Activated naive CD8-positive, alpha-beta T cell treated with anti-CD3 and anti-CD28 coated beads, Interleukin-2, amount 50 U/mL, for 16 hours (primary cell): ENCODE measurements around the gene COL15A1.
"Not testable (repeated sequence)": the region's sequence is repeated elsewhere in the genome, so short reads cannot be mapped to it uniquely, and the experiment has no call there.

Experiments
- DNase-seq: peaks from one replicate; pipeline ENCODE4 v3.0.0-alpha.2; 2020; ENCODE audit warnings: low read depth, low spot score

Gene COL15A1

DNA sequence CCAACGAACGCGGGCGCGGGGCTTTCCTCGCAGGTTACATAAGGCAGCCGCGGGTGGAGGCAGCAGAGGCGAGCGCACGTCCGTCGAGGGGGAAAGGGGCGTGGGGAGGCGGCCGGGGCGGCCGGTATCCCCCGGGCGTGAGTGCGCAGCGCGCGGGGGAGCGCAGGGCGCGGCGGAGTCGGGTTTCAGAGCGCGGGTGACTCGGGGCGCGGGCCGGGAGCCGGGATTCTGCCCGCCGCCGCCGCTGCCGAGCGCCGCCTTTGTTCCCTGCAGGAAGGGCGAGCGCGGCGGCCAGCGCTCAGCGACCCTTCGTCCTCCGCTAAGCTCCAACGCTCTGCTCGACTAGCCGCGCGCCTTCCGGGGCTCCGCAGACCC lies at the start of gene COL15A1:
Gene COL15A1, plus strand, starts transcription at position 226 of the 375 bp plus-strand sequence. CDS start 155 bp downstream, outside the sequence.
- DNase-seq = no peak

DNA sequence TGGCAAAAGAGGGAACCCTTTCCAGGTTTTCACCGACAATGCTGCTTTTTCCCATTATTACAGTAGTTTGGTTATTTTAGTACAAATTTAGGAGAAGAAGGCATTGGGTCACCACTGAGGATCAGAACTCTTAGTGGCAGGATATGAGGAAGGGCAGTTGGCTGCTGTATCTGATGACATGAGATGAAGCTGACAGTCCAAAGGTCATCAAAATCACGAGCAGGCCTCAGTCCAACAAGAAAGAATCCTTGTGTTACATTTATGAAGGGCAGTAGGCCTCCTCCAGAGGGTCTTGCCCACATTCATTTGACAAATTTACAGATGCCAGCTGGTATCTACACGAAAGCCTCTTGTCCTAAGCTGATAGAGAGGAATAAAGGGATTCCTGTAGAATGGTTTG lies 49.5 kb upstream of the COL15A1 start:
- no peak for DNase-seq

DNA sequence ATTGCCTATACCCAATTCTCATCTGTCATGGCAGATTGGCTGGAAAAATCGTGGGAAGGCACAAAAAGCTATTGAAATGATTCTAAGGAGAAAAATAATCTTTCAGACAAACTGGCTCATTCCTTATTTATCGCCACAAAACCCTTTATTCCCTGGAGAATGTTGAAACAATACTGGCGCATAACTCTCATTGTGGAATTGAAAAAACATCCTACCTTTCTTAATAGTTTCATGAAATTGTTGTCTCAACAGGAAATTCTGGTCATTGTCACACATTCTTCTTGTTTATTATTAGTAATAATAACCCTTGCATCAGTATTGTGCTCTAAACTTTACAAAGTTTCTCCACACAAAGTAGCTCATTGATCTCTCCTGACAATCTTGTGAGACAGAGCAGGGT lies 48.9 kb upstream of the COL15A1 start:
- no peak for DNase-seq

DNA sequence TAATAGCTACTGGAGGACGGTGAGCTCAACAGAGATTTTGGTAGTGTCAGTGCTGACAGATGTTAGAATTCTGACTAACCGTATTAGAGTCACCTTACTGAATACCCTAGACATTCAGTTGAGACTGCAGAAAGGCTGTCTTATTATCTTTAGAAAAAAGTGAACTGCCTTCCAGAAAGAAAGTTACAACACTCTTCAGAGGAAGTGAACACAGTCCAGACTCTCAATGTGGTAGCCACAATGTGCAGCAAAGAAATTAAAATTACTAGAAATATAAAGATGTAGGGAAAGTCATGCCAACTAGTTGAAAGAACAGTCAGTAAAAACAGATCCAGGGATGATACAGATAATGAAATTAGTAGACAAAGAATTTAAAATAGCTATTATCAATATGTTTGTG lies 47.1 kb upstream of the COL15A1 start:
- no peak for DNase-seq

- DNase-seq = no peak
These were observed 46.0 kb upstream of the COL15A1 start for GRCh38 chr9:98897745-98898144.

DNA sequence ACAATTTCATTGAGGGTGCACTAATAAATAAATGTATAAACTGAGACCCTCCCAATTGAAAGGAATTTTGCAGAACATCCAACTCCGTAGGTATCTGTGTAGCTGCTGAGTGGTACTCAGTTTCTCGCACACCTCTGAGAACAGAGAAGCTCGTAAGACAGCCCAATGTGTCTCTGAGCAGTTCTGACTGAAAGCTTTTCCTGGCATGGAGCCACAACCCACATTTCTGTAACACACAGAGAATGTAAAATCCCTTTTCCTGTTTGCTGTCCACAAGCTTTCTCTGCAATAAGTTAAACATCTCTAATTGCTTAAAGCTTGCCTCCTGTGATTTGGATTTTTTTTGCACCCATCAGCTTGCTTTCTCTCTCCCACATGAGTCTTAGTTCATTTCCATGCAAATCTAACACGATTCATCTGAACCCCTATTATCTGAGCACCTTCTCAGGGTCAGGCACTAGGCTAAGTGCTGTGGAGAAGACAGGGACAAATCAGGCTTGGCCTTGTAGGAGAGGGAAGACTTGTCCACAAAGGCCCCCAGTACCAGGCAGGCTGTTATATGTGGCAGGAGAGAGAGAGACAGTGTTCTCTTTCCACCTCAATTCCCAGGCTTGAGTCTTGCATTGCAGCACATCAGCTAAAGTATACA lies 44.2 kb upstream of the COL15A1 start:
- DNase-seq = no peak

GRCh38 chr9:98900244-98900643 lies 43.5 kb upstream of the COL15A1 start:
- no peak for DNase-seq

DNA sequence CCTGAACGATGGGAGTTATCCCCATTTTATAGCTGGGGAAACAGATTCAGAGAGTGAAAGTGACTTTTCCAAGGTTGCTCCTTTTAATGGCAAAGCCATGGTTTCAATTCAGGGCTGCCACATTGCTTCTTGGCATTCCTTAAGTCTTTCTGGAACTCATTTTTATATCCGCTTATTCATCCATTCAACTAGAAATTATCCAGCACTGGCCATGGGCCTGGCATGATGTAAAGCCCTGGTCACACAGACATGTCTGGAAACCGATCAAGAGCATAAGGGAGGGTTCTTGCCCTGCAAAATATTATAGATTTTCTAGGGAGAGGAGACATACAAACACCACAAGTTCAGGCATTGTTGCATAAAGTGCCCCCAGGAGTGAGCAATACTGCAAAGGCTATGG lies 43.0 kb upstream of the COL15A1 start:
- DNase-seq = no peak

DNA sequence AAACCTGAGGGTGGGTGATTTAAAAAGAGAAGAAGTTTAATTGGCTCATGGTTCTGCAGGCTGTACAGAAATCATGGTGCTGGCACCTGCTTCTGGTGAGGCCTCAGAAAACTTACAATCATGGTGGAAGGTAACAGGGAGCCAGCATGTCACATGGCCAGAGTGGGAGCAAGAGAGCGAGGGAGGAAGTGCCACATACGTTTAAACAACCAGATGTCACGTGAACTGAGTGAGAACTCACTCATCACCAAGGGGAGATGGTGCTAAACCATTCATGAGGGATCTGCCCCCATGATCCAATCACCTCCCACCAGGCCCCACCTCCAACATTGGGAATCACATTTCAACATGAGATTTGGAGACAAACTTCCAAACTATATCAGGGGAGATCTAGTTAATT lies 41.9 kb upstream of the COL15A1 start:
- not testable (repeated sequence) for DNase-seq

- no peak for DNase-seq
These were observed 41.2 kb upstream of the COL15A1 start for GRCh38 chr9:98902516-98902915.

DNA sequence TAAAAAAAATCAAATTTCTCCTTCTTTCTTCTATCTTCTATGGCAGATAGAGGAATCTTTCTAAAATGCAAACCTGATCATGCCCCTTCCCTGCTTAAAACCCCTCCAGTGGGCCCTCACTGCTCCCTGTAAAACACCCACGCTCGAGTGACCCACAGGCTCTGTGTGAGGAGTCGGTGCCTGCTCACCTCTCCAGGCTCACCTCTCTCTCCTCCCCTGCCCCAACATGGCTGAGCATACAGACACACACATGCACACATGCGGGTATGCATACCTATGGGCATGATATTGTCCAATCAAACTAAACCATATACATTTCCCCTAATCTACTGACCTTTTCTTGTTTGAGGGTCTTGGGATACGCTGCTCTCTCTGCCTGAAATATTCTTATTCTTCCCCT lies 40.8 kb upstream of the COL15A1 start:
- no peak for DNase-seq

DNA sequence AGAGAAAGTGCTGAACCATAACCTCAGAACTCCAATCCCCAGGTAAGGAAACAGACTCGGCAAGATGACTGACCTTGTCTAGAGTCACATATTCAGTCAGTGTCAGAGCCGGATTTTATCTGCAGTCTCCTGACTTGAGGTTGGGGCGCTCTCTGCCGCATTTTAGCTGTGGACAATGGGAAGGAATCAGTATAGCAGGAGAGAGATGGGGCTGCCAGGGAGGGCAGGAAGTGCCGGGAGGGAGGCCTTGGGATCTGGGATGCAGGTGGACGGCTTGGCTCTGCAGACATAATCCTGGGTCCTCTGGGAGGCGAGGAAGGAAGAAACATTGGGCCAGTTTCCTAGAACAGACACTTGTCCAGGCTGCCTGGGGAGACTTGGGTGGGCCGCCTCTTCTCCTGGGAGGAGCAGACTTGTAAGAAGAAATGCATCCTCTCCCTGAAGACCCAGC lies 39.7 kb upstream of the COL15A1 start:
- DNase-seq = no peak

DNA sequence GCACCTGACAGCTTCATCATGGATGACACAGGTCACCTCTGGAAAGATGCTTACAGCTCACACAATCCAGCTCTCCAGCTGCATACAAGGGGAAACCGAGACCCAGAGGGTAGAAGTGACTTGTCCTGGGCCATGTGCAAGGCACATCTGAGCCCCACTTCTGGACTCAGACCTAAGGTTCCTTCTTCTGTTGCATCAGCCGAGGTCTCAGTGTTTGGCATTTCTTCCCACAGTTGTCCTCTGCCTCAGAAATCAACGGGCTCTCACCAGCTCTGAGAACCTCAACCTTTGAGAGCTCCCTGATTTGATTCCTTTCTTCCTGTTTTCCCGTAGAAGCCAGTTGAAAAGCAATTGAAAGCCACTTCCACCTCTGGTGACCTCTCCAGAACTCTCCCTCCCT lies 38.7 kb upstream of the COL15A1 start:
- no peak for DNase-seq

- DNase-seq = no peak
These were observed 37.2 kb upstream of the COL15A1 start for GRCh38 chr9:98906273-98907040.

DNA sequence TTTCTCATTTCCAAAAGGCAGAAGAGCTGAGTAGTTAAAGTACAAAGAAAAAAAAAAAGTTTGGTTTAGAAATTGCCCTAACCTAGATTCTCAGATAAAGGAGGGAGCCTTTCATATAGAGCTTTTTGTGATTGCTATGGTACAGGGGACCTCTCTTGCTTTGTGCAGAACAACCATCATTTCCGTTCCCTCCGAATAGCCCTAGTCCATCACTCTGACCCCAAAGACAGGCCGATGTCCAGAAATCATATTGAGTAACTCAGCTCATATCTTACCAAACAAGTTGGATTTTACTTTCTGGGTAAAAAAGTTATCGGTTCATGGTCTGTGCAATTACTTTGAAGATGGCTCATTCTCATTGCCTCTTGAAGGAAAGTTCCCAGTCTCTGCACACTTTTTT lies 36.7 kb upstream of the COL15A1 start:
- DNase-seq = no peak

DNA sequence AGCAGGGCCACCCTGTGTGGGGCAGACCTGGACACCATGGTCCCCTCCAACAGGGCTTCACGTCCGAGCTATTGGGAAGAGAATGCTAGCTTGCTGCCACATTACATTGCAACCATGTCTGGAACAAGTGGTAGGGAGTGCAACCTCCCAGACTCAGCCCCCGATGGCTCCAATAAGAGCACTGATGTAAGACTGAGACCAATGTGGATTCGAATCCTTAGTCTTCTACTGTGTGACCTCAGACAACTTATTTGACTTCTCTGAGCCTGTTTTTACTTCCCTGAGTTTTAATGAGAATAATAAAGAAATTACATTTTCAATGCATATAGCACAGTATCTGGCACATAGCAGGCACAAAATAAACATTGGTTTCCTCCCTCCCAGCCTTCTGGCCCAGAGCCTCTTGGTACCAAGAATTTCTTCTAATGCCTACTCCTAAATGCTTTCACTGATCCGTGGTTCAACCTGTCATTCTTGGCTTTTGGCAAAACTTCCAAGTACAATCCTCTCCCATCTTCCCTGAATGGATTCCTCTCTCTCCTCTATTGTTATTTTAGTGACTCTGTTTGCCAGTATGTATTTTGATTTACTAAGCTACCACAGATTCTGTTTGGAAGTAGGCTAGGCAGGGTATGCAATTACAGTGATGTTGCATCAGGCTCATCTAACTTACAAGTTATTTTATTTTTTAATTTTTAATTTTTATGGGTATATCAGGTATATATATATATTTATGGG lies 34.6 kb upstream of the COL15A1 start:
- no peak for DNase-seq

GRCh38 chr9:98909935-98910334 lies 33.8 kb upstream of the COL15A1 start:
- no peak for DNase-seq

- DNase-seq = no peak
These were observed 32.7 kb upstream of the COL15A1 start for GRCh38 chr9:98911042-98911441.

DNA sequence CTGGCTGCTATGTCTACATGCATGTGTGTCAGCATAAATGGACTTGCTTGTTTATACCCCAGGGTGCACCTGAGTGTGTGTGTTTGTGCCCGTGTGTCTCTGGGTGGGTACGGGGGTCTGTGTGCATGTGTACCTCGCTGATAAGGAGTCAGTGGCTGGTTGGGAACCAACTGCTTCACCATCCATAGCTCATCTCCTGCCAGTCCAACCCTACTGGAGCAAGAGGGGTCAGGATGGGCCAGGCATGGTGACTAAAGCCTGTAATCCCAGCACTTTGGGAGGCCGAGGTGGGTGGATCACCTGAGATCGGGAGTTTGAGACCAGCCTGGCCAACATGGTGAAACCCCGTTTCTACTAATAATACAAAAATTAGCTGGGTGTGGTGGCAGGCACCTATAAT lies 32.0 kb upstream of the COL15A1 start:
- DNase-seq = not testable (repeated sequence)

GRCh38 chr9:98912450-98912849 lies 31.3 kb upstream of the COL15A1 start:
- no peak for DNase-seq

GRCh38 chr9:98913044-98913443 lies 30.7 kb upstream of the COL15A1 start:
- no peak for DNase-seq

DNA sequence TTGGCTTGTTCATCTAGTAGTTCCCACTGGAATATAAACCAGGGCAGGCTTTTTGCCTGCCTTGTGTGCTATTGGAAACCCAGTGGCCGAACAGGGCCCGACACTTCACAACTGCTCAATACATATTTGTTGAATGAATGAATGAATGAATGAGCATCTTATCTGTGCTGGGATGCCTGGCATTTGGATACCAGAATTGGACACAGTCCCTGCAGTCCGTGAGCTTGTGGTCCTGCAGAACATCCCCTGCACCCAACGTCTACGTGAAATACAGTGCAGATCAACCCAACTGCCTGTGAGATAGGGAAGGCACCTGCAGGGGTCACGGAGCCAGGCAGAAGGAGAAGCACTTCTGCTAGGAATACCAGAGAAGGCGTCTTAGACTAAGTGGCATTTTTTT lies 30.0 kb upstream of the COL15A1 start:
- DNase-seq = no peak

DNA sequence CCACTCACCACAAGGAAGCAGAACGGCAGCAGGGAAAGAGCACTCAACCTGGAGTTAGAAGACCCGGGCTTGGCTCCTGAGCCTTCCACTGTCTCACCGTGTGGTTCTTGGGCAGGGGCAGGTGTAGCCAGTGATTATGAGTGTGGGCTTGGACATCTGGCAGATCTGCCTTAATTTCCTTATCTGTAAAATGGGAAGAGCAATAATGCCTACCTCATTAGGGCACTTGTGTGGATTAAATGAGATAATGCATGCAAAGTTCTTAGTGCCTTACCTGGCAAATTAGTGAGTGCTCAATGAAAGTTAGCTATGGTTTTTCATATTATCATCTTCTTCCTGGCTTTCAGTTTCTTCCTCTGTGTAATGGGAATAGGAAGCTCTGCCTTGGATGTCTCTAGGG lies 28.1 kb upstream of the COL15A1 start:
- DNase-seq = no peak
